Measurements from ENCODE around the gene PCMTD2.

DNA sequence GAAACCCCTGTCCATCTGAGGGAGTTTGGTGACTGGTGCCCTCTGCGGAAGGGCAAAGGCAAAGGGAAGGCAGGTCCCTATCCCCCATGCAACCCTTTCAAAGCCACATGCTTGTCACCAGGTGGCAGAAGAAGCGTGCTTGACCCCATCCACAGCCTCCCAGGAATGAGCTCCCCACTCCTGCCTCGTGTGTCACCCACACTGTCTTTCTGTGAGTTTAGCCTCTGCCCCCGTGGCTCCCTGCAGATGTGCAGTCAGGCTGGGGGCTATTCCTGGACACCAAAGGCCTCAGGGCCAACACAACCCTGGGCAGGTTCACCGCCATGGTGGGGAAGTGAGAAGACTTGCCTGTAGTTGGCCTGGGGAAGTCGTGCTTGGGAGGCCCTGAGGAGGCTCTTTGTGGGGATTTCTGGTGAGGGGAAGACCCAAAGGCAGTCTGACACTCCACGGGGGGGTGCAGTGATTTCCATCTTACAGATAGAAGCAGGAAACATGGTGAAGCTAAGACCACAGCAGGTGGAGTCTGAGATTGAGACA lies 16.6 kb upstream of the PCMTD2 start:
- TF ChIP-seq, protein P1, sequence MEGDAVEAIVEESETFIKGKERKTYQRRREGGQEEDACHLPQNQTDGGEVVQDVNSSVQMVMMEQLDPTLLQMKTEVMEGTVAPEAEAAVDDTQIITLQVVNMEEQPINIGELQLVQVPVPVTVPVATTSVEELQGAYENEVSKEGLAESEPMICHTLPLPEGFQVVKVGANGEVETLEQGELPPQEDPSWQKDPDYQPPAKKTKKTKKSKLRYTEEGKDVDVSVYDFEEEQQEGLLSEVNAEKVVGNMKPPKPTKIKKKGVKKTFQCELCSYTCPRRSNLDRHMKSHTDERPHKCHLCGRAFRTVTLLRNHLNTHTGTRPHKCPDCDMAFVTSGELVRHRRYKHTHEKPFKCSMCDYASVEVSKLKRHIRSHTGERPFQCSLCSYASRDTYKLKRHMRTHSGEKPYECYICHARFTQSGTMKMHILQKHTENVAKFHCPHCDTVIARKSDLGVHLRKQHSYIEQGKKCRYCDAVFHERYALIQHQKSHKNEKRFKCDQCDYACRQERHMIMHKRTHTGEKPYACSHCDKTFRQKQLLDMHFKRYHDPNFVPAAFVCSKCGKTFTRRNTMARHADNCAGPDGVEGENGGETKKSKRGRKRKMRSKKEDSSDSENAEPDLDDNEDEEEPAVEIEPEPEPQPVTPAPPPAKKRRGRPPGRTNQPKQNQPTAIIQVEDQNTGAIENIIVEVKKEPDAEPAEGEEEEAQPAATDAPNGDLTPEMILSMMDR (IDR thresholded peaks at IDR 0.05) = no peak
- TF ChIP-seq POLR2A (IDR thresholded peaks at IDR 0.05) = no peak
